HG02623 (cell line): ENCODE results near the gene MARCHF2.
A peak's percentile ranks its signal among the peaks of the same experiment; 100 is the strongest.
"Not testable (repeated sequence)": the region's sequence is repeated elsewhere in the genome, so short reads cannot be mapped to it uniquely, and the experiment has no call there.

Source experiments
- ATAC-seq: cut with Tn5 transposase; IDR thresholded peaks from one replicate; pipeline ENCODE4 v1.9.1; 2021; ENCODE audit warnings: moderate library complexity; ENCODE audit not compliant: unreplicated experiment

Gene MARCHF2

GRCh38 chr19:8412783-8413628 lies at the start of gene MARCHF2:
MARCHF2 (plus strand) TSS chr19:8413305; CDS start chr19:8421841, 8,536 bp downstream.
- peak; percentile 97 for ATAC-seq

GRCh38 chr19:8363803-8364771 lies 49.0 kb upstream of the MARCHF2 start, which contains the start of gene ANGPTL4:
ANGPTL4 (plus strand) TSS chr19:8364155; CDS start chr19:8364322, 167 bp downstream.
- ATAC-seq = no peak

- ATAC-seq = no peak
Observed at GRCh38 chr19:8366121-8366581, 47.0 kb upstream of the MARCHF2 start.

GRCh38 chr19:8366961-8367326 lies 46.2 kb upstream of the MARCHF2 start:
- no peak for ATAC-seq

- no peak for ATAC-seq
Observed at GRCh38 chr19:8367327-8368001, 45.6 kb upstream of the MARCHF2 start.

- no peak for ATAC-seq
Observed at GRCh38 chr19:8370176-8371010, 42.7 kb upstream of the MARCHF2 start.

- no peak for ATAC-seq
Observed at GRCh38 chr19:8371011-8371804, 41.9 kb upstream of the MARCHF2 start.

- no peak for ATAC-seq
Observed at GRCh38 chr19:8373867-8374813, 39.0 kb upstream of the MARCHF2 start.

- ATAC-seq = not testable (repeated sequence)
Observed at GRCh38 chr19:8375766-8376165, 37.3 kb upstream of the MARCHF2 start.

GRCh38 chr19:8376373-8376974 lies 36.6 kb upstream of the MARCHF2 start:
- not testable (repeated sequence) for ATAC-seq

GRCh38 chr19:8377598-8377997 lies 35.5 kb upstream of the MARCHF2 start:
- no peak for ATAC-seq

GRCh38 chr19:8379156-8379891 lies 33.8 kb upstream of the MARCHF2 start:
- ATAC-seq = not testable (repeated sequence)

- not testable (repeated sequence) for ATAC-seq
Observed at GRCh38 chr19:8384569-8384968, 28.5 kb upstream of the MARCHF2 start.

GRCh38 chr19:8385103-8385502 lies 28.0 kb upstream of the MARCHF2 start:
- not testable (repeated sequence) for ATAC-seq

GRCh38 chr19:8385566-8385965 lies 27.5 kb upstream of the MARCHF2 start:
- ATAC-seq = not testable (repeated sequence)

- ATAC-seq = not testable (repeated sequence)
Observed at GRCh38 chr19:8386419-8386818, 26.7 kb upstream of the MARCHF2 start.

- no peak for ATAC-seq
Observed at GRCh38 chr19:8386990-8387389, 26.1 kb upstream of the MARCHF2 start.
